Epithelial cell of esophagus (primary cell): ENCODE data around the gene SORCS2.

ENCODE experiments used
- DNase-seq: peaks from one replicate; pipeline ENCODE4 v3.0.0; 2010; ENCODE audit warnings: low read depth
- H3K4me3 ChIP-seq: 2 replicates; pipeline ENCODE4 v1.5.1; 2011; ENCODE audit warnings: mild to moderate bottlenecking, low read length, control low read depth
- TF ChIP-seq, protein P1 (sequence below): IDR thresholded peaks from 2 replicates; pipeline ENCODE4 v1.5.1; 2011; ENCODE audit warnings: low read depth, mild to moderate bottlenecking, low read length, control low read depth, inconsistent platforms; ENCODE audit not compliant: insufficient read depth; ENCODE audit errors: missing control alignments

The SORCS2 gene

DNA sequence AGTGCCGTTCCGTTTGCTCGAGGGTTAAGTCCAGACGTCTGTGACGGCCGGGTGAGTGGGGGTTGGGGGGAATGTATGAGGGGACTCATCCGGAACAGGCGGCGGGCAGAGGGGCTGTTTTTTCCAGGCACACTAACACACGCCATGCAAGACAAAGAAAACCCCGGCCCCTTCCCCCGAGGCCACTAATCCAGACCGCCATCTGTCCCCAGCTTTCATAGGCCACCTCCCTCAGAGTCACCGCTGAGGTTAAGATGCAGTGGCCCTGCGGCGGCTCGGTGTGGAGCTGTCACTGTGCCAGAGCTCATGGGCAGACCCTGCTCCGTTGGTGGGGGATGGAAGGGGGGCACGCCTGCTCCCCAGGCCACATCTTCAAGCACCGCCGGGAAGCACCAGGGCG, 34.1 kb downstream of the SORCS2 start:
- DNase-seq = no peak
- H3K4me3 ChIP-seq = no peak overlapping the region
- TF ChIP-seq, protein P1, sequence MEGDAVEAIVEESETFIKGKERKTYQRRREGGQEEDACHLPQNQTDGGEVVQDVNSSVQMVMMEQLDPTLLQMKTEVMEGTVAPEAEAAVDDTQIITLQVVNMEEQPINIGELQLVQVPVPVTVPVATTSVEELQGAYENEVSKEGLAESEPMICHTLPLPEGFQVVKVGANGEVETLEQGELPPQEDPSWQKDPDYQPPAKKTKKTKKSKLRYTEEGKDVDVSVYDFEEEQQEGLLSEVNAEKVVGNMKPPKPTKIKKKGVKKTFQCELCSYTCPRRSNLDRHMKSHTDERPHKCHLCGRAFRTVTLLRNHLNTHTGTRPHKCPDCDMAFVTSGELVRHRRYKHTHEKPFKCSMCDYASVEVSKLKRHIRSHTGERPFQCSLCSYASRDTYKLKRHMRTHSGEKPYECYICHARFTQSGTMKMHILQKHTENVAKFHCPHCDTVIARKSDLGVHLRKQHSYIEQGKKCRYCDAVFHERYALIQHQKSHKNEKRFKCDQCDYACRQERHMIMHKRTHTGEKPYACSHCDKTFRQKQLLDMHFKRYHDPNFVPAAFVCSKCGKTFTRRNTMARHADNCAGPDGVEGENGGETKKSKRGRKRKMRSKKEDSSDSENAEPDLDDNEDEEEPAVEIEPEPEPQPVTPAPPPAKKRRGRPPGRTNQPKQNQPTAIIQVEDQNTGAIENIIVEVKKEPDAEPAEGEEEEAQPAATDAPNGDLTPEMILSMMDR = no peak

DNA sequence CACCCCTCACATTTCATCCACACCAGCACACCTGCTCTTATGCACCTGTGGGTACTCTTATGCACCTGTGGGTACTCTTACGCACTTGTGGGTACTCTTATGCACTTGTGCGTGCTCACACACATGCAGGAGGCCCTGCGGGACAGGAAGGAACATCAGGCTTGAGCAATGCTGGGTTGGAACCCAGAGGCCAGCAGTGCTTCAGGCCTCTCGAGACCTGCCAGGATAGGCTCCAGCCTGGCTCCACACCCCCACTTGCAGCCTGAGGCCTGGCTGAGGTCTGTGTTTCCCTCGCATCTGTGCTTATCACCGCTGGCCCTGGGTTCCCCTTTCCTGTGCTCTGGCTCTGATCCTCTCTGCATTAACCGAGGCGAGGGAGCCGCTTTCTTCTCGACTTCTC, 34.7 kb downstream of the SORCS2 start:
- TF ChIP-seq, protein P1 = no peak
- DNase-seq = no peak
- no peak overlapping the region for H3K4me3 ChIP-seq

DNA sequence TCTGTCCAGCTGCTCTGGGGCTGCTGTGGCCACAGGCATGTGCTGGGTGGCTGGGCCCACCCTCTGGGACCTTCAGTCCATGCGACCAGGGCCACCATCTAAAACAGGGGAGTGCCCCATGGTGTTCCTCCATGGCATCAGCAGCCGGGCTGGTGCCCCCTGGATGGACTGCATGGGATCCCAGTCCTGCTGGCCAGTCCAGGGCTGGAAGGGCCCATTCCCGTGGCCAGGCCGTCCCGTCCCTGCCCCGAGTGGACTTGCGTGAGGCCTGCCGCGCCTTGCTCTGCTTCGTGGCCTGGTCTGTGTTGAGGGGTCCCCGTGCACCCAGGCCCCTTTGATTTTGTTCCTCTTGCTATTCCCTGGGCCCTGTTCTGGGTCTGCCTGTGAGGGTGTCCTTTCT, 36.4 kb downstream of the SORCS2 start:
- DNase-seq = no peak
- H3K4me3 ChIP-seq = no peak overlapping the region
- TF ChIP-seq, protein P1 = no peak

DNA sequence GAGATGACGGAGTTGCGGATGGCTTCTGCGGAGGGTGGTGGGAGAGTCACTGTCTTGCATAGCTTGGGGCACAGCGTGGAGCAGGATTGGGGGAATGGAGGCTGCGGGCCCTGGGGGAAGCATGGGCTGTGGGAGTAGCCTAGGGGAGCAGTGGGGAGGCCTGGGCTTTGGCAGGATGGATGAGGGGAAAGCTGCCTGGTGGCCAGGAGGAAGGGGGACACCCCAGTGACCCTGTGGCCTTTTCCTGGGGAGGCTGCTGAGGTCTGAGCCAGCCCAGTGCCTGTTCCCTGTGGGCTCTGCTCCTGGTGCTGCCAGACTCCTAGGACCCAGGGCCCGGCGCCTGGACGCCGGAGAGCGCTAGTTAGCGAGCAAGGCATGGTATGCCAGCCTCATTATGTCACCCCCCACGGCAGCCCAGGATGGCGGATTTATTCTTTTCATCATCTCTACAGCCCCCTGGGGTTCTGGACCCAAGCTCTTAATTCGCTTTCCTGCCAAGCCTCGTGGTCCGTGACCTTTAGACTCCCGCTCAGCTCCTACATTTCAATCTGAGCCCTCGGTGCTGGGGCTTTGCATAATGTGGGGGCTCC, 39.8 kb downstream of the SORCS2 start:
- no peak overlapping the region for H3K4me3 ChIP-seq
- TF ChIP-seq, protein P1 = no peak
- DNase-seq = no peak

DNA sequence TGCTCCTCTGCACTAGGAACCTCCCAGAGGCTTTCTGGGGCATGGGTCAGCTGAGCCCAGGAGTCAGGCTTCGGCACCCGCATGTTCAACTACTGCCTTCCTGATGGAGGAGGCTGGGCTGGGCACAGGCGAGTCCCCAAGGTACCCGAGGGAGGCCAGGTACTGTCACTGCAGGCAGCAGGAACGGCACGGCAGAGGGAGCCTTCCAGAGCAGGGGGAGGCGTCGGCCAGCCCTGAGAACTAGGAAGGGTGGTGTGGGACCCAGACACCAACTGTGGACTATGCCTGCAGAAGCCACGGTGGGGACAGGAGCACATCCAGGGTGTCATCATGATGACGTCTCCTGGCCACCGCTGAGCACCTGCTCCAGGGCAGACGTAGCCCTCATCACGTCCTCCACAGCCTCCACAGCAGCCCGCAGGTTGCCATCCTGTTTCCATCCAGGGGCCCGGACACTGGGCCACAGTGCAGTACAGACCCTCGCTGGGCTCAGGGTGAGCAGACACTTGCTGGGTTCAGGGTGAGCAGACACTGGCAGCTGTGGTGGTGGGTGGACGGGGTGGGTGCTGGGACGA, 40.8 kb downstream of the SORCS2 start:
- TF ChIP-seq, protein P1 = no peak
- DNase-seq = no peak
- H3K4me3 ChIP-seq = no peak overlapping the region

- no peak overlapping the region for H3K4me3 ChIP-seq
- DNase-seq = no peak
Observed at GRCh38 chr4:7233601-7234000, 41.3 kb downstream of the SORCS2 start.

More at GRCh38 chr4:7233601-7234000, 41.3 kb downstream of the SORCS2 start:
- TF ChIP-seq, protein P1 = no peak
